Measurements from ENCODE around the gene MYO1B.

DNA sequence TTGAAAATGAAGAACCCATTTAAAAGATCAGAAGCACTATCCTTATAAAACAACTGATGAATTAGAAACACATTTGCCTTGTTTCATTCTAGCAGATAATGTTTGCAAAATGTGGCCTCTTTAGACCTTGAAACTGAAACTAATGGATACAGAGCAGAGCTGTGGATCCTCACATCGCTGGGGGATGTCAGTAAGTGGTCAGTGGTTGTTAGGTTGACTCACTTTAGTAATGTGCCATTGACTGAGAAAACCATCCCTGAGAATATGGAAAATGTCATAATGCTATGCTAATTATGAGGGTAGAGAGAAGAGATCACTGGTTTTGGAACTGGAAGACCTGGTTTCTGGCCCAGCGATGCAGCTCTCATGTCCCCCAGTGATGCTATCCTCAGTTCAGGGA, 176.7 kb downstream of the MYO1B start:
- TF ChIP-seq, protein P1, sequence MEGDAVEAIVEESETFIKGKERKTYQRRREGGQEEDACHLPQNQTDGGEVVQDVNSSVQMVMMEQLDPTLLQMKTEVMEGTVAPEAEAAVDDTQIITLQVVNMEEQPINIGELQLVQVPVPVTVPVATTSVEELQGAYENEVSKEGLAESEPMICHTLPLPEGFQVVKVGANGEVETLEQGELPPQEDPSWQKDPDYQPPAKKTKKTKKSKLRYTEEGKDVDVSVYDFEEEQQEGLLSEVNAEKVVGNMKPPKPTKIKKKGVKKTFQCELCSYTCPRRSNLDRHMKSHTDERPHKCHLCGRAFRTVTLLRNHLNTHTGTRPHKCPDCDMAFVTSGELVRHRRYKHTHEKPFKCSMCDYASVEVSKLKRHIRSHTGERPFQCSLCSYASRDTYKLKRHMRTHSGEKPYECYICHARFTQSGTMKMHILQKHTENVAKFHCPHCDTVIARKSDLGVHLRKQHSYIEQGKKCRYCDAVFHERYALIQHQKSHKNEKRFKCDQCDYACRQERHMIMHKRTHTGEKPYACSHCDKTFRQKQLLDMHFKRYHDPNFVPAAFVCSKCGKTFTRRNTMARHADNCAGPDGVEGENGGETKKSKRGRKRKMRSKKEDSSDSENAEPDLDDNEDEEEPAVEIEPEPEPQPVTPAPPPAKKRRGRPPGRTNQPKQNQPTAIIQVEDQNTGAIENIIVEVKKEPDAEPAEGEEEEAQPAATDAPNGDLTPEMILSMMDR (IDR thresholded peaks at IDR 0.05; ENCODE audit: low read length), result no peak
- TF ChIP-seq EZH2 (IDR thresholded peaks at IDR 0.05; ENCODE audit: borderline replicate concordance, low read length), result no peak
